GM19397 (cell line): Measurements from ENCODE around the gene NUDT8.
"Not testable (repeated sequence)": the region's sequence is repeated elsewhere in the genome, so short reads cannot be mapped to it uniquely, and the experiment has no call there.

Source experiments
- ATAC-seq: cut with Tn5 transposase; IDR thresholded peaks from one replicate; pipeline ENCODE4 v1.9.1; 2021; ENCODE audit warnings: mild to moderate bottlenecking, moderate library complexity; ENCODE audit not compliant: unreplicated experiment

NUDT8 gene

GRCh38 chr11:67613960-67614715, 15.6 kb downstream of the NUDT8 start:
- peak; percentile 85 for ATAC-seq

GRCh38 chr11:67613313-67613959, 16.3 kb downstream of the NUDT8 start:
- ATAC-seq = no peak

GRCh38 chr11:67612751-67613150, 17.0 kb downstream of the NUDT8 start:
- no peak for ATAC-seq

- no peak for ATAC-seq
Observed at GRCh38 chr11:67611704-67612587, 17.8 kb downstream of the NUDT8 start.

- ATAC-seq = no peak
Observed at GRCh38 chr11:67611165-67611564, 18.6 kb downstream of the NUDT8 start.

- no peak for ATAC-seq
Observed at GRCh38 chr11:67610302-67610868, 19.4 kb downstream of the NUDT8 start.

GRCh38 chr11:67609316-67609715, 20.4 kb downstream of the NUDT8 start:
- ATAC-seq = no peak

GRCh38 chr11:67608486-67608885, 21.3 kb downstream of the NUDT8 start:
- no peak for ATAC-seq

GRCh38 chr11:67607507-67607906, 22.2 kb downstream of the NUDT8 start:
- ATAC-seq = no peak

GRCh38 chr11:67606492-67607295, 23.0 kb downstream of the NUDT8 start, which contains the start of gene NDUFV1:
Gene NDUFV1, plus strand, starts transcription at chr11:67606936. Its CDS starts 69 bp downstream, at chr11:67607005.
- peak; percentile 94 for ATAC-seq

- ATAC-seq = no peak
Observed at GRCh38 chr11:67606093-67606491, 23.6 kb downstream of the NUDT8 start.

GRCh38 chr11:67605231-67606011, 24.3 kb downstream of the NUDT8 start:
- no peak for ATAC-seq

- no peak for ATAC-seq
Observed at GRCh38 chr11:67604815-67605214, 24.9 kb downstream of the NUDT8 start.

- ATAC-seq = not testable (repeated sequence)
Observed at GRCh38 chr11:67604119-67604518, 25.6 kb downstream of the NUDT8 start.

- ATAC-seq = no peak
Observed at GRCh38 chr11:67601098-67601497, 28.6 kb downstream of the NUDT8 start.

- peak; percentile 73 for ATAC-seq
Observed at GRCh38 chr11:67600324-67601029, 29.3 kb downstream of the NUDT8 start.

GRCh38 chr11:67599149-67599548, 30.6 kb downstream of the NUDT8 start:
- no peak for ATAC-seq

GRCh38 chr11:67597963-67598362, 31.8 kb downstream of the NUDT8 start:
- not testable (repeated sequence) for ATAC-seq

GRCh38 chr11:67597458-67597857, 32.3 kb downstream of the NUDT8 start:
- ATAC-seq = not testable (repeated sequence)
